ENCODE data around the gene CHCHD4. TPM values are rescaled to one million over a fixed set of nuclear protein-coding genes. Genes with fewer than 3 reads are reported as not detected.

Gene CHCHD4
- total and polyA plus RNA-seq, 2 of the 8 experiments (the other 6 are each of a cell fraction or from before 2014, with no cell fraction given) = 15.0 to 22.3 TPM

- DNase-seq (ENCODE audit: low read depth in 1 of 2, low spot score in 2 of 2) (no peak), FAIRE-seq (no peak)
- H3K27me3 ChIP-seq (replicated peaks in 1 of 4; ENCODE audit: control insufficient read depth in 3 of 4, extremely low read depth in 1 of 4, insufficient read depth in 3 of 4, low read length in 3 of 4) = no peaks in the 10 kb centered on the region
- H3K79me2 ChIP-seq (ENCODE audit: control insufficient read depth in 1 of 2, insufficient read depth in 2 of 2, low read length in 2 of 2) = no peaks in the 10 kb centered on the region
- H2BK15ac ChIP-seq (ENCODE audit: low read length) = no peak overlapping the region
- no peak overlapping the region for H2BK5ac ChIP-seq (ENCODE audit: low read depth, low read length)
- H2AFZ ChIP-seq (ENCODE audit: low read length) = no peak overlapping the region
- no peak overlapping the region for H2BK120ac ChIP-seq (replicated peaks; ENCODE audit: low read depth, low read length)
- H3K27ac ChIP-seq (ENCODE audit: low read depth, low read length) = no peak overlapping the region
- no peak overlapping the region for H4K8ac ChIP-seq (ENCODE audit: extremely low read depth, insufficient read depth, low read length)
- peaks cover 0 to 14% (median 7%) of the 10 kb centered on the region in 4 experiments; a peak in 5 of 8 replicates for H3K36me3 ChIP-seq (ENCODE audit: control insufficient read depth in 2 of 4, insufficient read depth in 4 of 4, low read length in 3 of 4)
- peaks cover 0 to 14% (median 9%) of the 10 kb centered on the region in 4 experiments; a peak in 6 of 7 replicates for H3K4me1 ChIP-seq (replicated peaks in 1 of 4; ENCODE audit: control insufficient read depth in 3 of 4, insufficient read depth in 4 of 4, low read length in 3 of 4)
- no peaks in the 10 kb centered on the region for H3K9me3 ChIP-seq (ENCODE audit: insufficient read depth in 2 of 2, low read depth in 1 of 2, low read length in 1 of 2)
- CTCF ChIA-PET (ENCODE audit: partially characterized antibody) = interaction anchor here (0.6 to 4.3 kb wide), 9 partner anchors 9 to 389 kb away, joined by 3 to 22 read pairs (median 7); partner anchors contain the start of genes CHCHD4 and TMEM43
- TF ChIP-seq E2F6 (IDR thresholded peaks at IDR 0.05) (no peak), USF2 (IDR thresholded peaks at IDR 0.05; ENCODE audit: low read length) (no peak), CREB1 (IDR thresholded peaks at IDR 0.05) (no peak)
- no peak overlapping the region for H3K18ac ChIP-seq (ENCODE audit: extremely low read depth, low read length)
- 0 out of 2 replicates have a peak overlapping the region, but pooled peaks have one; percentile 75 for H2BK12ac ChIP-seq (ENCODE audit: low read depth, low read length)
- no peak overlapping the region for H4K91ac ChIP-seq (replicated peaks; ENCODE audit: insufficient read length, low read length)
- POLR2A ChIA-PET (ENCODE audit: partially characterized antibody) = interaction anchor here (0.8 to 2.9 kb wide), 8 partner anchors 10 to 249 kb away, joined by 3 to 15 read pairs (median 6); partner anchors contain the start of genes CHCHD4, LSM3, TMEM43 and XPC
- H2AK5ac ChIP-seq (ENCODE audit: low read depth, low read length) = no peak overlapping the region
- H3K23ac ChIP-seq (ENCODE audit: insufficient read length) = no peak overlapping the region
- no peak overlapping the region for H3K56ac ChIP-seq (replicated peaks; ENCODE audit: insufficient read length, low read depth, low read length)
- no peak overlapping the region for H3K4me3 ChIP-seq (ENCODE audit: extremely low read depth in 1 of 4, insufficient read depth in 2 of 4, low read depth in 3 of 4, low read length in 4 of 4)
- H3K4me2 ChIP-seq (ENCODE audit: insufficient read depth in 1 of 2, low read depth in 2 of 2, low read length in 2 of 2) = no peak overlapping the region
- no peak overlapping the region for H2BK20ac ChIP-seq (ENCODE audit: low read length)
- H4K5ac ChIP-seq (ENCODE audit: insufficient read length, low read depth, low read length) = no peak overlapping the region
- peaks cover 2 to 9% of the 10 kb centered on the region in 2 experiments for H4K20me1 ChIP-seq (replicated peaks in 1 of 2; ENCODE audit: control insufficient read depth in 1 of 2, insufficient read depth in 2 of 2, low read length in 2 of 2)
- H3K23me2 ChIP-seq (ENCODE audit: low read depth, low read length) = no peaks in the 10 kb centered on the region
- no peak overlapping the region for H3K9ac ChIP-seq (replicated peaks in 1 of 4; ENCODE audit: extremely low read depth in 1 of 4, low read depth in 3 of 4, low read length in 3 of 4)
- H3K79me1 ChIP-seq (ENCODE audit: low read depth, low read length) = no peaks in the 10 kb centered on the region
- no peak overlapping the region for H3K4ac ChIP-seq (replicated peaks; ENCODE audit: insufficient read length, low read depth, low read length)
- H3K14ac ChIP-seq (ENCODE audit: insufficient read length) = no peak overlapping the region
- 94 to 100% methylated on average over 1 to 9 of the region's 9 CpGs for WGBS, 2 experiments (ENCODE audit: extremely low coverage in 1 of 2, insufficient coverage in 1 of 2, insufficient read length in 1 of 2, insufficient replicate concordance in 2 of 2, low coverage in 1 of 2, low lambda C conversion rate in 2 of 2, missing lambda C conversion rate in 1 of 2)
Measured at GRCh38 chr3:14145236-14145635, 20.6 kb upstream of the CHCHD4 start.

All from H1 (cell line).